Mucosa of descending colon (tissue), 3 donors: ENCODE data around the gene NRSN2. TPM values are rescaled to one million over a fixed set of nuclear protein-coding genes. Genes with fewer than 3 reads are reported as not detected.
"Not testable (repeated sequence)": the region's sequence is repeated elsewhere in the genome, so short reads cannot be mapped to it uniquely, and the experiment has no call there.

Experiments
- ATAC-seq: fragments of 200-7000 bp; cut with Tn5 transposase; one replicate; pipeline ENCODE4 v1.9.1; 2020; ENCODE audit warnings: mild to moderate bottlenecking, moderate library complexity
- DNase-seq, 3 donors: peaks; one replicate each; pipeline ENCODE4 v3.0.0-alpha.2; 2020
- H3K36me3 ChIP-seq: fragments of 200-600 bp; one replicate; pipeline ENCODE4 v1.8.0; 2021; ENCODE audit warnings: low read depth, mild to moderate bottlenecking
- H3K4me1 ChIP-seq: fragments of 200-600 bp; one replicate; pipeline ENCODE4 v1.8.0; 2021; ENCODE audit warnings: low read depth, mild to moderate bottlenecking
- H3K4me3 ChIP-seq: fragments of 200-600 bp; one replicate; pipeline ENCODE4 v1.8.0; 2021; ENCODE audit warnings: mild to moderate bottlenecking
- H3K9me3 ChIP-seq: fragments of 200-600 bp; one replicate; pipeline ENCODE4 v1.8.0; 2021; ENCODE audit warnings: mild to moderate bottlenecking
- intact Hi-C, 2 donors: fragments of 100-400 bp; cut with DNase I in 1 of 2; cut with micrococcal nuclease in 1 of 2; formaldehyde crosslinking; loops; one replicate each; pipeline versions ENCODE4 v1.11.0 to v1.11.1; 2022; cut with DNase I, micrococcal nuclease
- total RNA-seq, 3 donors: library from RNA; stranded (reverse); fragmentation: NEBNext Ultra II Directional in 2 of 3; extraction: Animal tissue kit (Norgen Biotek cat#: 25700) in 2 of 3; gene quantifications; one replicate each; pipeline versions ENCODE4 v1.2.1 to v1.2.4, GENCODE V29; 2021 to 2023
- TF ChIP-seq, protein P1 (sequence below): fragments of 200-600 bp; IDR thresholded peaks from one replicate; pipeline ENCODE4 v1.8.0; 2022; ENCODE audit warnings: antibody characterized with exemption, mild to moderate bottlenecking
- donor health status: DM: no; HTN: no; CAD: no; lungs with moderate emphysema.
- donor health status: DM: no; HTN: no; CAD: no.
- donor health status: DM: no; HTN: yes; CAD: no.

The NRSN2 gene
- total RNA-seq, 3 donors from 2014 or later: 8.7 to 21.1 (median 13.1) TPM

- Histone ChIP-seq H3K4me3 (no peak overlapping the region), H3K36me3 (no peaks in the 10 kb centered on the region), H3K4me1 (peaks cover 7% of the 10 kb centered on the region), H3K9me3 (no peaks in the 10 kb centered on the region)
- intact Hi-C loops: no loop called here
- TF ChIP-seq, protein P1, sequence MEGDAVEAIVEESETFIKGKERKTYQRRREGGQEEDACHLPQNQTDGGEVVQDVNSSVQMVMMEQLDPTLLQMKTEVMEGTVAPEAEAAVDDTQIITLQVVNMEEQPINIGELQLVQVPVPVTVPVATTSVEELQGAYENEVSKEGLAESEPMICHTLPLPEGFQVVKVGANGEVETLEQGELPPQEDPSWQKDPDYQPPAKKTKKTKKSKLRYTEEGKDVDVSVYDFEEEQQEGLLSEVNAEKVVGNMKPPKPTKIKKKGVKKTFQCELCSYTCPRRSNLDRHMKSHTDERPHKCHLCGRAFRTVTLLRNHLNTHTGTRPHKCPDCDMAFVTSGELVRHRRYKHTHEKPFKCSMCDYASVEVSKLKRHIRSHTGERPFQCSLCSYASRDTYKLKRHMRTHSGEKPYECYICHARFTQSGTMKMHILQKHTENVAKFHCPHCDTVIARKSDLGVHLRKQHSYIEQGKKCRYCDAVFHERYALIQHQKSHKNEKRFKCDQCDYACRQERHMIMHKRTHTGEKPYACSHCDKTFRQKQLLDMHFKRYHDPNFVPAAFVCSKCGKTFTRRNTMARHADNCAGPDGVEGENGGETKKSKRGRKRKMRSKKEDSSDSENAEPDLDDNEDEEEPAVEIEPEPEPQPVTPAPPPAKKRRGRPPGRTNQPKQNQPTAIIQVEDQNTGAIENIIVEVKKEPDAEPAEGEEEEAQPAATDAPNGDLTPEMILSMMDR: no peak
- no peak for ATAC-seq
- DNase-seq: no peak
These were observed 28.5 kb downstream of the NRSN2 start for GRCh38 chr20:375265-375889.

DNA sequence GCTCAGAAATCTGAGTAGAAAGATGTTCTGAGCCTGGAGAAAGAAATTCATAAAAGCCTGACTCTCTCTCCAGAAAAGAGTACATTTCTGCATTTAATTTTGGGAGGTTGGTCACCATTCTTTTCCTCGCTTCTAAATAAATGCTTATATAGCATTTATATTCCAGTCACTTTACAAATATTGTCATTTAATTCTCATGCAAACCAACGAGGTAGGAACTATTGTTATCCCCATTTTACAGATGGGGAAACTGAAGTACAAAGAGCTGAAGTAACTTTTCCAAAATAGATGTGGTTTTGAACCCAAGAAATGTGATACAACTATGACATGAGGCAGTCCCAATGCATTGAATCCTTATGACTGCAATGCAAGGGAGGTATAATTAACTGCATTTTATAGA lies 29.2 kb downstream of the NRSN2 start:
- peaks cover 7% of the 10 kb centered on the region for H3K4me1 ChIP-seq
- no peaks in the 10 kb centered on the region for H3K36me3 ChIP-seq
- intact Hi-C loops: no loop called here
- no peak for ATAC-seq
- DNase-seq: no peak
- TF ChIP-seq, protein P1: no peak
- no peaks in the 10 kb centered on the region for H3K9me3 ChIP-seq
- no peak overlapping the region for H3K4me3 ChIP-seq

GRCh38 chr20:376750-377149 lies 29.8 kb downstream of the NRSN2 start:
- DNase-seq: no peak
- ATAC-seq: no peak
- TF ChIP-seq, protein P1: no peak
- Histone ChIP-seq H3K4me1 (peaks cover 7% of the 10 kb centered on the region), H3K4me3 (no peak overlapping the region), H3K9me3 (no peaks in the 10 kb centered on the region), H3K36me3 (no peaks in the 10 kb centered on the region)
- intact Hi-C loops: no loop called here

GRCh38 chr20:377578-377977 lies 30.7 kb downstream of the NRSN2 start:
- ATAC-seq, H3K9me3 ChIP-seq, H3K36me3 ChIP-seq, H3K4me1 ChIP-seq, intact Hi-C loops, DNase-seq, H3K4me3 ChIP-seq: not testable (repeated sequence)

DNA sequence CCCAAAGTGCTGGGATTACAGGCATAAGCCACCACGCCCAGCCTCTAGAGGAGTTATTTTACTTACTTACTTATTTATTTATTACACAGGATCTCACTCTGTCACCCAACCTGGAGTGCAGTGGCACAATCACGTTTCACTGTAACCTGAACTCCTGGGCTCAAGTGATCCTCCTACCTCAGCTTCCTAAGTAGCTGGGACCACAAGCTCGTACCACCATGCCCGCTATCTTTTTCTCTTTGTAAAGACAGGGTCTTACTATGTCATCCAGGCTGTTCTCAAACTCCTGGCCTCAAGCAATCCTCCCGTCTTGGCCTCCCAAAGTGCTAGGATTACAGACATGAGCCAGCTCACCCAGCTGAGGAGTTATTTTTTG lies 32.0 kb downstream of the NRSN2 start:
- TF ChIP-seq, protein P1: no peak
- Histone ChIP-seq H3K4me1 (no peaks in the 10 kb centered on the region), H3K4me3 (no peak overlapping the region), H3K9me3 (no peaks in the 10 kb centered on the region), H3K36me3 (no peaks in the 10 kb centered on the region)
- intact Hi-C loops: no loop called here
- ATAC-seq: no peak
- DNase-seq: no peak

- TF ChIP-seq, protein P1: no peak
- Histone ChIP-seq H3K36me3 (no peaks in the 10 kb centered on the region), H3K4me1 (no peaks in the 10 kb centered on the region), H3K4me3 (peak overlapping the region; percentile 32), H3K9me3 (no peaks in the 10 kb centered on the region)
- DNase-seq (peak; percentile 47 to 77 (median 71)), ATAC-seq (peak; percentile 57)
- intact Hi-C loops: no loop called here
These were observed 34.1 kb downstream of the NRSN2 start for GRCh38 chr20:380763-381580.
